GM21717 (cell line): ENCODE data around the gene AGAP5.

Experiments
- ATAC-seq: cut with Tn5 transposase; IDR thresholded peaks from one replicate; pipeline ENCODE4 v1.9.1; 2021; ENCODE audit warnings: mild to moderate bottlenecking, moderate library complexity; ENCODE audit not compliant: unreplicated experiment

AGAP5 gene

GRCh38 chr10:73655990-73656298, 42.0 kb downstream of the AGAP5 start, which contains the start of gene SYNPO2L:
Gene SYNPO2L (minus strand): TSS chr10:73656029. CDS start chr10:73655922, 107 bp downstream.
- no peak for ATAC-seq

GRCh38 chr10:73655257-73655989, 42.5 kb downstream of the AGAP5 start:
- no peak for ATAC-seq

GRCh38 chr10:73653701-73654100, 44.2 kb downstream of the AGAP5 start:
- ATAC-seq: no peak

- no peak for ATAC-seq
Measured at GRCh38 chr10:73653195-73653594, 44.7 kb downstream of the AGAP5 start.

GRCh38 chr10:73650537-73651331, 47.2 kb downstream of the AGAP5 start:
- ATAC-seq: no peak

- no peak for ATAC-seq
Measured at GRCh38 chr10:73649876-73650536, 47.9 kb downstream of the AGAP5 start.

GRCh38 chr10:73648975-73649829, 48.7 kb downstream of the AGAP5 start:
- ATAC-seq: no peak

- no peak for ATAC-seq
Measured at GRCh38 chr10:73647875-73648651, 49.8 kb downstream of the AGAP5 start.

- no peak for ATAC-seq
Measured at GRCh38 chr10:73647211-73647874, 50.6 kb downstream of the AGAP5 start.

- ATAC-seq: no peak
Measured at GRCh38 chr10:73646598-73647041, 51.3 kb downstream of the AGAP5 start.

GRCh38 chr10:73645251-73645650, 52.7 kb downstream of the AGAP5 start:
- no peak for ATAC-seq

GRCh38 chr10:73644767-73645166, 53.1 kb downstream of the AGAP5 start:
- ATAC-seq: no peak

GRCh38 chr10:73644015-73644743, 53.7 kb downstream of the AGAP5 start:
- no peak for ATAC-seq

GRCh38 chr10:73643362-73643761, 54.5 kb downstream of the AGAP5 start:
- no peak for ATAC-seq

- ATAC-seq: no peak
Measured at GRCh38 chr10:73641328-73642060, 56.4 kb downstream of the AGAP5 start, which contains the start of gene MYOZ1. Gene MYOZ1 (minus strand): TSS chr10:73641474. CDS start chr10:73640017, 1,457 bp downstream.

- no peak for ATAC-seq
Measured at GRCh38 chr10:73639286-73639685, 58.6 kb downstream of the AGAP5 start.

- ATAC-seq: no peak
Measured at GRCh38 chr10:73635781-73636180, 62.1 kb downstream of the AGAP5 start.

GRCh38 chr10:73634421-73634820, 63.5 kb downstream of the AGAP5 start:
- ATAC-seq: no peak
